Activated CD8-positive, alpha-beta memory T cell treated with anti-CD3 and anti-CD28 coated beads, Interleukin-2, amount 10 ng/mL, durations not matched to agents 7 days and 5 days (primary cell): ENCODE measurements around the gene PTPRO. TPM values are rescaled to one million over a fixed set of nuclear protein-coding genes. Genes with fewer than 3 reads are reported as not detected.

Experiments
- ATAC-seq: fragments of 150-1000 bp; cut with Tn5 transposase; one replicate; pipeline ENCODE4 v1.10.0; 2021; ENCODE audit warnings: moderate library complexity
- CTCF ChIA-PET: fragments of 350-600 bp; sonication (Branson Sonifier 250); formaldehyde crosslinking; loops from one replicate; lab custom pipeline; 2021; ENCODE audit warnings: antibody characterized with exemption; lab: Charles Lee
- DNase-seq: peaks from one replicate; pipeline ENCODE4 v3.0.0-alpha.2; 2020
- H3K27ac Mint-ChIP-seq: one replicate; pipeline ENCODE4 v1.8.0; 2021; ENCODE audit warnings: mild to moderate bottlenecking, mixed read lengths
- H3K27me3 Mint-ChIP-seq: one replicate; pipeline ENCODE4 v1.8.0; 2021; ENCODE audit warnings: mixed read lengths
- H3K36me3 Mint-ChIP-seq: one replicate; pipeline ENCODE4 v1.8.0; 2021; ENCODE audit warnings: mild to moderate bottlenecking, mixed read lengths
- H3K4me1 Mint-ChIP-seq: one replicate; pipeline ENCODE4 v1.8.0; 2021; ENCODE audit warnings: mixed read lengths
- H3K4me3 Mint-ChIP-seq: one replicate; pipeline ENCODE4 v1.8.0; 2021; ENCODE audit warnings: mild to moderate bottlenecking, moderate library complexity, mixed read lengths
- H3K9me3 Mint-ChIP-seq: one replicate; pipeline ENCODE4 v1.8.0; 2022; ENCODE audit warnings: low read depth, mixed read lengths
- total RNA-seq, 2 experiments: library from RNA; stranded (reverse); gene quantifications; one replicate each; pipeline ENCODE4 v1.2.3, GENCODE V29; 2021

PTPRO gene
- total RNA-seq, 2 experiments from 2014 or later: 0.15 to 0.26 TPM

DNA sequence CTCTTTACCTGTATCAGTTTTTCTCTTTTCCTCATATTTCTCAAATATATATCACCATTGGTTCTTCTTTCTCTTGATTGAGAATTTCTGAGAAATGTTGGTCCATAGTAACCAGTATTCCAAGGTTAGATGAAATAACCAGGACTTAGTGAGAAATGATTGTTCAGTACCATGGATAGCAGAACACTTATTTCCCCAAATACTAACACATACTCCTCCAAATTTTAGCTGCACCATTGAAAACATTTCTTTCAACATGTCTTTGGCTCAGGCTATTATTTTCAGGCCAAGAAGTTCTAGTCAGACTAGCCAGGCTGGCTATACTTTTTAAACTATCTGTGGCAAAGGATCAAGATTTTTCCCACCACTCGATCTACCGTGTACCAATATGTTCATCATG is 113.3 kb downstream of the PTPRO start:
- Mint-ChIP-seq H3K27me3 (no peaks in the 10 kb centered on the region), H3K4me1 (no peaks in the 10 kb centered on the region), H3K4me3 (no peak overlapping the region), H3K27ac (no peak overlapping the region), H3K9me3 (peaks cover 8% of the 10 kb centered on the region), H3K36me3 (no peaks in the 10 kb centered on the region)
- ATAC-seq (no peak), DNase-seq (no peak)
- CTCF ChIA-PET: no interaction called here

DNA sequence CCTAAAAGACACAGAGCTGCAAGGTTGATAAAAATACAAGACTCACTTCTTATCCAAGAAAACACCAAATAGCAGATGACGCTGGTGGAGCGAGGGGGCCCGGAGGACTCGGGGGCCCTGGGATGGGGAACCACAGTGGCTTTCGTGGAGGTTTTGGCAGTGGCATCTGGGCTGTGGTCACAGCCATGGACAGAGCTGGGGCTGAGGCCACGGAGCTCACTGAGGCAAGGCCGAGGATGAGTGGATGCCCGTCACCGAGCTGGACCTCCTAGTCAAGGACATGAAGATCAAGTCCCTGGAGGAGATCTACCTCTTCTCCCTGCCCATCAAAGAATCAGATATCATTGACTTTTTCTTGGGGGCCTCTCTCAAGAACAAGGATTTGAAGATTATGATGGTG is 117.2 kb downstream of the PTPRO start:
- CTCF ChIA-PET: no interaction called here
- no peak for DNase-seq
- peaks cover 19% of the 10 kb centered on the region for H3K27me3 Mint-ChIP-seq
- ATAC-seq: no peak
- no peak overlapping the region for H3K4me3 Mint-ChIP-seq
- peaks cover 4% of the 10 kb centered on the region for H3K4me1 Mint-ChIP-seq
- H3K9me3 Mint-ChIP-seq: peaks cover 8% of the 10 kb centered on the region
- H3K36me3 Mint-ChIP-seq: no peaks in the 10 kb centered on the region
- H3K27ac Mint-ChIP-seq: no peak overlapping the region

DNA sequence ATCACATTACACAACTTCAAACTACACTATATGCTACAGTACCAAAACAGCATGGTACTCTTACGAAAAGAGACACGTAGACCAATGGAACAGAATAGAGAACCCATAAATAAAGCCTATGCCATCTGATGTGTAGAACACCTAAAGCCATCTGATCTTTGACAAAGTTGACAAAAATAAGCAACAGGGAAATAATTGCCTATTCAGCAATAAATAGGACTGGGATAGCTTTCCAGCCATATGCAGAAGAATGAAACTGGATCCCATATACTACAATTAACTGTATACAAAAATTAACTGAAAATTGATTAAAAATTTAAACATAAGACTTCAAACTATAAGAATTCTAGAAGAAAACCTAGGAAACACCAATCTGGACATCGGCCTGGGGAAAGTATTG is 120.7 kb downstream of the PTPRO start:
- ATAC-seq: no peak
- Mint-ChIP-seq H3K9me3 (peaks cover 4% of the 10 kb centered on the region), H3K4me3 (no peak overlapping the region), H3K27ac (no peak overlapping the region), H3K27me3 (peaks cover 19% of the 10 kb centered on the region), H3K36me3 (no peaks in the 10 kb centered on the region), H3K4me1 (peaks cover 4% of the 10 kb centered on the region)
- DNase-seq: no peak
- CTCF ChIA-PET: no interaction called here

DNA sequence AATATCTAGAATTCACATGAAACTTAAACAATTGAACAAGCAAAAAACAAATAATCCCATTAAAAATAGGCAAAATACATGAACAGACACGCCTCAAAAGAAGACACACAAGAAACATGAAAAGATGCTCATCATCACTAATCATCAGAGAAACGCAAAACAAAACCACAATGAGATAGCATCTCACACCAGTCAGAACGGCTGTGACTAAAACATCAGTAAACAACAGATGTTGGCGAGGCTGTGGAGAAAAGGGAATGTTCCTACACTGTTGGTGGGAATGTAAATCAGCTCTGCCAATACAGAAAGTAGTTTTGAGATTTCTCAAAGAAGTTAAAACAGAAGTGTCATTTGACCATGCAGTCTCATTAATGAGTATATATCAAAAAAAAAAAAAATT is 121.3 kb downstream of the PTPRO start:
- no peak for ATAC-seq
- H3K36me3 Mint-ChIP-seq: no peaks in the 10 kb centered on the region
- CTCF ChIA-PET: no interaction called here
- no peak overlapping the region for H3K27ac Mint-ChIP-seq
- peaks cover 2% of the 10 kb centered on the region for H3K9me3 Mint-ChIP-seq
- H3K4me1 Mint-ChIP-seq: peaks cover 4% of the 10 kb centered on the region
- H3K27me3 Mint-ChIP-seq: peaks cover 19% of the 10 kb centered on the region
- DNase-seq: no peak
- H3K4me3 Mint-ChIP-seq: no peak overlapping the region

DNA sequence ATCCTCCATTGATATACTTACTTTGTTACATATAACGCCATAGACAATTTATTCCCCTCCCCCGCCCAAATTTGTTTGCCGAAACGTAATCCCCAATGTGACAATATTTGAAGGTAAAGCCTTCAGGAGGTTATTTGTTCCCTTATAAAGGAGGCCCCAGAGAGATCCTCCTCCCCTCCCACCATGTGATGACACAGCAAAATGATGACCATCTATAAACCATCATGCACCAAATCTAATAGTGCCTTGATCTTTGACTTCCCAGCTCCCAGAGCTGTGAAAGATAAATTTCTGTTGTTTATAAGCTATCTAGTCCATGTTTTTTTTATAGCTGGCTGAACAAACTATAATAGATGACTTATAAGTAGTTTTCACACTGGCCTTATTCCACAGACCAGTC is 122.2 kb downstream of the PTPRO start:
- CTCF ChIA-PET: no interaction called here
- no peak overlapping the region for H3K27ac Mint-ChIP-seq
- no peak for ATAC-seq

DNA sequence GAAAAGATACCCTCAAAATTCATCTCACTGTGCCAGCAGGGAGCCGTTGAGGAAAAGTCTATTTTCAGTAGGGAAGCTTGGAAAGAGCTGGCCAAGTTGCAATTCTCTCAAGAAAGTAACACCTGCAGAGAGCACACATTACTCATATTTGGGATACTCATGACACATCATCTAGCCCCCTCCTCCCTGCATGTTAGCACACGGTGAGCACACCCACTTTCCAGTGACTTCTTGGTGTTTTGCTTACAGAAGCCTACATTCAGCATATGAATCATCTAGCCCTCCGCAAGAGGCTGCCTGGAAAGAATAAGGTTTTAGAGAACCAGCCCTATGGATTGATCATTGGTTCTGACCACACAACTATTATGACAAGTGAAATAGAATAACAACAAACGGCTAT is 124.5 kb downstream of the PTPRO start:
- Mint-ChIP-seq H3K9me3 (peaks cover 2% of the 10 kb centered on the region), H3K27ac (no peak overlapping the region), H3K27me3 (peaks cover 18% of the 10 kb centered on the region), H3K4me3 (no peak overlapping the region), H3K36me3 (no peaks in the 10 kb centered on the region), H3K4me1 (peaks cover 6% of the 10 kb centered on the region)
- no peak for DNase-seq
- ATAC-seq: no peak
- CTCF ChIA-PET: no interaction called here

More for the DNA sequence above, 122.2 kb downstream of the PTPRO start:
- H3K27me3 Mint-ChIP-seq: peaks cover 21% of the 10 kb centered on the region
- DNase-seq: no peak
- H3K9me3 Mint-ChIP-seq: no peaks in the 10 kb centered on the region
- H3K4me1 Mint-ChIP-seq: peaks cover 4% of the 10 kb centered on the region
- no peak overlapping the region for H3K4me3 Mint-ChIP-seq
- H3K36me3 Mint-ChIP-seq: no peaks in the 10 kb centered on the region

DNA sequence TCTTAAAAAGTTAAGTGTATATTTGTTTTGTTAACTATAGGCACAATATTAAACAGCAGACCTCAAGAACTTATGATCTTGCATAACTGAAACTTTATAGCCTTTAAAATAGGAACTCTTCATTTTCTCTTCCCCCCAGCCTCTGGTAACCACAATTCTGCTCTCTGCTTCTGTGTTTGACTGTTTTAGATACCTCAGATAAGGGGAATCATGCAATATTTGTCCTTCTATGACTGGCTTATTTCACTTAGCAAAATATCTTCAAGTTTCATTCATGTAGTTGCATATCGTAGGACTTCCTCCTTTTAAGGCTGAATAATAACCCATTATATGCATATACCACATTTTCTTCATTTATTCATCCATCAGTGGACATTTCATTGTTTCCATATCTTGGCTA is 131.3 kb downstream of the PTPRO start:
- Mint-ChIP-seq H3K27ac (no peak overlapping the region), H3K4me3 (no peak overlapping the region), H3K4me1 (peaks cover 14% of the 10 kb centered on the region), H3K36me3 (no peaks in the 10 kb centered on the region), H3K9me3 (peaks cover 8% of the 10 kb centered on the region), H3K27me3 (peaks cover 12% of the 10 kb centered on the region)
- ATAC-seq: peak; percentile 65
- CTCF ChIA-PET: no interaction called here
- no peak for DNase-seq

DNA sequence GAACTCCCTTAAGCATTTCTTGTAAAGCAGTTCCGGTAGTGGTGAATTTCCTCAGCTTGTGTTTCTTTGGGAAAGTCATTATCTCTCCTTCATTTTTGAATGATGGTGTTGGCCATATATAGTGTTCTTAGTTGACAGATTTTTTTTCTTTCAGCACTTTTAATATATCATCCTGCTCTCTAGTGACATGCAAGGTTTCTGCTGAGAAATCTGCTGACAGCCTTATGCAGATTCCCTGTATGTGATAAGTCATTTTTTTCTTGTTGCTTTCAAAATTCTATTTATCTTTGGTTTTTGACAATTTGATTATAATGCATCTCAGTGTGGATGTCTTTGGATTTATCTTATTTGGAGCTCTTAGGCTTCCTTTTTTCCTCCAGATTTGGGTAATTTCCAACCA is 135.7 kb downstream of the PTPRO start:
- H3K9me3 Mint-ChIP-seq: peaks cover 10% of the 10 kb centered on the region
- H3K36me3 Mint-ChIP-seq: no peaks in the 10 kb centered on the region
- H3K4me3 Mint-ChIP-seq: no peak overlapping the region
- ATAC-seq: no peak
- DNase-seq: no peak
- CTCF ChIA-PET: interaction anchor here (0.9 kb wide), 1 partner anchor 12 kb away, joined by 3 read pairs; no protein-coding TSS in a partner anchor
- H3K27me3 Mint-ChIP-seq: peaks cover 7% of the 10 kb centered on the region
- H3K4me1 Mint-ChIP-seq: peaks cover 9% of the 10 kb centered on the region
- H3K27ac Mint-ChIP-seq: no peak overlapping the region

DNA sequence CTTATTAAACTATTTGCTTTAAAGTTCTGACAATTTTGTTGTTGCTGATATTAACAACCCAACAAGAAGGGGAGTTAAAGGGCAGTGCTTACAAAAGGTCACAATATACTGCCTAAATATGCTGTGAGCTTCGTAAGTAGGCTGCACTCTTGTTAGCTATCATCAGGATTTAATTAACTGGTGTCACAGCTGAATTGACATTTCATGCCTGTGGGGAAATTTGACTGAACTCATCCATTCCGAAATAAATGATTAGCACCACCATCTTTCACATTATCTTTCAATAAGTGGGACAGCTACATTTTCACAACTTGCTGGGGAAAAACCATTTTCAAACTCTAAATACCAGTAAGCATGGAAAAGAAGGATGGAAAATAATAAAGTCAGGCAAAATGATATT is 146.6 kb downstream of the PTPRO start:
- H3K4me3 Mint-ChIP-seq: no peak overlapping the region
- H3K27me3 Mint-ChIP-seq: peaks cover 20% of the 10 kb centered on the region
- ATAC-seq (no peak), DNase-seq (no peak)
- H3K4me1 Mint-ChIP-seq: no peaks in the 10 kb centered on the region
- H3K27ac Mint-ChIP-seq: no peak overlapping the region
- CTCF ChIA-PET: interaction anchor here (0.6 kb wide), 1 partner anchor 116 kb away, joined by 4 read pairs; no protein-coding TSS in a partner anchor
- H3K9me3 Mint-ChIP-seq: no peaks in the 10 kb centered on the region
- H3K36me3 Mint-ChIP-seq: no peaks in the 10 kb centered on the region

DNA sequence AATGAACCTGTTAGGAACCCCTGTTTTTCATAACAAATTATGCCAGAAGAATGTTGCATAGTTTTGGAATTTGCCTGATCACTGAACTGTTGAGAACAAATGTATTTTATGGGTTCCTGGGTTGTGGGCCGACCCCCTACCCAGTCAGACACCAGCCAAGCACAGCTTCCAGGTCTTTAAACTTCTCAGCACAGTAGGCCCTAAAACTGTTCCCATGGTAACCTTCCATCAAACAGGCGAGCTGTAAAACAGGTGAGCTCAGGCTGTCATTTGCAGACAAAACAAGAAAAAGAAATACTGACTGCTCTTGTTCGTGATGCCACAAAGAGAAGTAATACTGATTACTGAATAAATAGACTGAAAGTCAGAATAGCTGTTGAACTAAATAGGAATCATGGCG is 147.0 kb downstream of the PTPRO start:
- H3K4me3 Mint-ChIP-seq: no peak overlapping the region
- H3K27me3 Mint-ChIP-seq: peaks cover 18% of the 10 kb centered on the region
- CTCF ChIA-PET: interaction anchor here (0.6 to 0.8 kb wide), 2 partner anchors 12 to 117 kb away, joined by 3 to 4 read pairs; no protein-coding TSS in a partner anchor
- no peak overlapping the region for H3K27ac Mint-ChIP-seq
- no peaks in the 10 kb centered on the region for H3K9me3 Mint-ChIP-seq
- ATAC-seq: no peak
- no peaks in the 10 kb centered on the region for H3K4me1 Mint-ChIP-seq
- H3K36me3 Mint-ChIP-seq: no peaks in the 10 kb centered on the region
- no peak for DNase-seq

DNA sequence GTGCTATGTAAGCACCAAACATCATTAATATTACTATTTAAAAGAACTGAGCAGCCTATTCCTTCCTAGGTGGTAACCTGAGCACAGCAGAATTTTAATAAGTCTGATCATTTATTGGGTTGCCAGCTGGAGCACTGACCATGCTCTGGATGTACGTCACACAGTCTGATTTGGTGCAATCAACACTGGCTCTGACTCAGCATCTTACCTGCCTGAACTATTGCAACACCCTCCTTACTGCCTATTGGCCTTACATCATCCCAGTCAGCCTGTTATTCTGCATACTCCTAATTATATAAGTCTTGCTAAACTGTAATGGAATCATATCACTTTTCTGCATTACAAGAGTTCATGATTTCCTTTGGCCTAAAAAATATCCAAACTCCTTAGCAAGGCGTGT is 149.7 kb downstream of the PTPRO start:
- H3K4me3 Mint-ChIP-seq: no peak overlapping the region
- no peaks in the 10 kb centered on the region for H3K4me1 Mint-ChIP-seq
- H3K27me3 Mint-ChIP-seq: peaks cover 9% of the 10 kb centered on the region
- CTCF ChIA-PET: no interaction called here
- H3K36me3 Mint-ChIP-seq: no peaks in the 10 kb centered on the region
- ATAC-seq: no peak
- no peaks in the 10 kb centered on the region for H3K9me3 Mint-ChIP-seq
- H3K27ac Mint-ChIP-seq: no peak overlapping the region
- DNase-seq: no peak

DNA sequence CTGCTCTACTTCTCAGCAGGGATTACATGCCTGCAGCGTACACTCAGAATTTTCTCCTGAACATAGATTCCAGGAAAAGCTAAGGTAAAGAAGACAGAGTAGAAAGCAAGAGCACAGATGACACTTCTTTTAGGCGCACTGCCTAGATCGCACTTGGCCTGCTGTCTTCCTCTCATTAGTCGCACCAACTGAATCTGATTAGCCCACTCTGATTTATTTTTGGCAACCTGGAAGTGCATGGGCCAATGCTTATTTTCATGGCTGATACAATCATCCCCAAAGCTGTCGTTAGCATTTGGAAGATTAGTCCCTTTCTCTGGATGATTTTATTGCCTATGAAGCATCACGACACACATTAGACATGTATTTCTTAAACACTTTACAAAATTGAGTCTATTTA is 152.5 kb downstream of the PTPRO start:
- CTCF ChIA-PET: no interaction called here
- Mint-ChIP-seq H3K27ac (no peak overlapping the region), H3K36me3 (no peaks in the 10 kb centered on the region), H3K4me1 (no peaks in the 10 kb centered on the region), H3K9me3 (no peaks in the 10 kb centered on the region), H3K4me3 (no peak overlapping the region), H3K27me3 (peaks cover 3% of the 10 kb centered on the region)
- DNase-seq (no peak), ATAC-seq (no peak)

DNA sequence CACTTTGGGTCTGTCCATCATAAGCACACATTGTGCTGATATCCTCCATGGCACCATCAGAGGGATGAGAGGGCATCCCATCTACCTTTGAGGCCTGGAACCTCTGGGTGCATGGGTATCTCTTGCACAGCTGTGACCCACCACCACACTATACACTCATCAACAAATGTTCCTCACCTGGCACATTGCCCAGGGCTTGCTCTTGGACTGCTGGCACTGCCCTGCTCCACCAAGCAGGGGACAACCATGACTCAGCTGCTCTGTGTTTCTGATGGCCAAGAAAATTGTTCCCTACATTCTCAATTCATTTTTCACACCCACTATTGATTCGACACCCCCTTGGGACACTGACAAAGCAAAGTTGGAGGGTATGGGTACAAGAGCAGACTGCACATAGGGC is 155.5 kb downstream of the PTPRO start:
- peaks cover 8% of the 10 kb centered on the region for H3K27me3 Mint-ChIP-seq
- ATAC-seq (no peak), DNase-seq (no peak)
- no peaks in the 10 kb centered on the region for H3K9me3 Mint-ChIP-seq
- H3K36me3 Mint-ChIP-seq: no peaks in the 10 kb centered on the region
- no peak overlapping the region for H3K27ac Mint-ChIP-seq
- no peaks in the 10 kb centered on the region for H3K4me1 Mint-ChIP-seq
- no peak overlapping the region for H3K4me3 Mint-ChIP-seq
- CTCF ChIA-PET: no interaction called here

DNA sequence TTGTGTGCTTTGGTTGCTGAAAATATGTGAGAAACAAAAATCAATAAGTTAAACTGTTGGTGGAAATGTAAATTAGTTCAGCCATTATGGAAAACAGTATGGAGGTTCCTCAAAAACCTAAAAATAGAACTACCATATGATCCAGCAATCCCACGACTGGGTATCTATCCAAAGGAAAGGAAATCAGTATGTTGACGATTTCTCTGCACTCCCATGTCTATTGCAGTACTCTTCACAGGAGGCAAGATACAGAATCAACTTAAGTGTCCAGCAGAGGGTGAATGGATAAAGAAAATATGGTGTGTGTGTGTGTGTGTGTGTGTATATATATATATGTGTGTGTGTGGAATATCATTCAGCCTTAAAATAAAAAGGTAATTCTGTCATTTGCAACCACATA is 159.5 kb downstream of the PTPRO start:
- CTCF ChIA-PET: no interaction called here

DNA sequence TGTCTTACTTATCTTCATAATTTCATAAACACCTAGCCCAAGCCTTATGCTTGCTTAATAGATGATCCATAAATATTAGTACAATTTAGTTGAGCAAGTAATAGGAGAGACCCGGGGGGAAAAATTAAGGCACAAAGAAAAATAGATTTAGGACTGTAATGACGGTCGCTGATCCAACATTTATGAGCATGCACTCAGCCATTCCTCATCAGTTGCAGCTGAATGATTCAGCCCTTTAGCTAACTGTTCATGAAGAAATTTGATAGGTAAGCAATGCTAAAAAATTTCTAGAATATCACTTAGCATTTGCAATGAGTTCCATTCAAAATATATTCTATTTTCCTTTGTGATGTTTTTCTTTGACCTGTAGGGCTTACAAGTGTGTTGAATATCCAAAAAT is 163.2 kb downstream of the PTPRO start:
- no peak overlapping the region for H3K4me3 Mint-ChIP-seq
- no peaks in the 10 kb centered on the region for H3K9me3 Mint-ChIP-seq
- DNase-seq (no peak), ATAC-seq (no peak)
- H3K27me3 Mint-ChIP-seq: peaks cover 19% of the 10 kb centered on the region
- no peaks in the 10 kb centered on the region for H3K36me3 Mint-ChIP-seq
- no peaks in the 10 kb centered on the region for H3K4me1 Mint-ChIP-seq
- CTCF ChIA-PET: no interaction called here
- H3K27ac Mint-ChIP-seq: no peak overlapping the region

More for the DNA sequence above, 159.5 kb downstream of the PTPRO start:
- Mint-ChIP-seq H3K27ac (no peak overlapping the region), H3K27me3 (peaks cover 19% of the 10 kb centered on the region), H3K4me1 (no peaks in the 10 kb centered on the region), H3K9me3 (no peaks in the 10 kb centered on the region), H3K36me3 (no peaks in the 10 kb centered on the region), H3K4me3 (no peak overlapping the region)
- DNase-seq (no peak), ATAC-seq (no peak)
